HCT116 (cell line): ENCODE data around the gene PNPLA8. TPM values are rescaled to one million over a fixed set of nuclear protein-coding genes. Genes with fewer than 3 reads are reported as not detected.

Experiments used
- ATAC-seq: fragments of 200-7000 bp; cut with Tn5 transposase; 2 replicates; pipeline ENCODE4 v1.9.1; 2020; ENCODE audit warnings: mild to moderate bottlenecking, moderate library complexity
- BruUV-seq: library from RNA; stranded (reverse); fragments of 400-500 nt; replicated peaks from 2 replicates; lab custom pipeline; 2021; lab: Mats Ljungman, UMichigan
- CTCF ChIA-PET: fragments of 300-600 bp; sonication (Branson Sonifier 250); formaldehyde crosslinking; loops from one replicate; lab custom pipeline; 2021; ENCODE audit warnings: antibody characterized with exemption; lab: Charles Lee
- POLR2A ChIA-PET: fragments of 300-600, 350-600 bp; sonication (Branson Sonifier 250); formaldehyde crosslinking; loops from one replicate; lab custom pipeline; 2021; ENCODE audit warnings: antibody characterized with exemption; lab: Charles Lee
- RAD21 ChIA-PET, 2 experiments: fragments of 300-600 bp; sonication (Branson Sonifier 250); formaldehyde crosslinking; loops; one replicate each; lab custom pipeline; 2023; ENCODE audit warnings: low total read pairs in 2 of 2; ENCODE audit not compliant: uncharacterized antibody in 2 of 2, unreplicated experiment in 2 of 2, low non-redundant PET in 1 of 2; lab: Charles Lee
- DNase-seq: peaks from one replicate; pipeline ENCODE4 v3.0.0-alpha.2; 2010; ENCODE audit warnings: low read depth, low spot score
- H2AFZ ChIP-seq: fragments of 200-600 bp; shearing (Covaris generic), sonication (generic); 2 replicates; pipeline ENCODE4 v1.6.1; 2017; ENCODE audit warnings: low read depth, mixed run types, mixed read lengths, antibody characterized with exemption, low read length; ENCODE audit not compliant: poor library complexity, severe bottlenecking
- H3K27ac ChIP-seq: 2 replicates; pipeline ENCODE4 v1.5.1; 2012; ENCODE audit warnings: low read depth, low read length
- H3K27me3 ChIP-seq: fragments of 200-600 bp; sonication (generic); 2 replicates; pipeline ENCODE4 v1.6.1; 2016; ENCODE audit warnings: mixed run types, low read length, mixed read lengths; ENCODE audit not compliant: insufficient read depth
- H3K36me3 ChIP-seq, 2 experiments: fragments of 200-500 bp in 1 of 2; fragments of 200-600 bp in 1 of 2; sonication (Bioruptor generic) in 1 of 2; sonication (generic) in 1 of 2; 2 replicates each; pipeline versions ENCODE4 v1.5.1 to v1.6.1; 2014 to 2016; ENCODE audit warnings: low read length in 2 of 2, inconsistent platforms in 1 of 2, mixed read lengths in 1 of 2, mixed run types in 1 of 2; ENCODE audit not compliant: insufficient read depth in 2 of 2, control insufficient read depth in 1 of 2
- H3K4me1 ChIP-seq, 2 experiments: fragments of 200-600 bp in 1 of 2; sonication (generic) in 1 of 2; 2 replicates each; pipeline versions ENCODE4 v1.5.1 to v1.6.1; 2012 to 2017; ENCODE audit warnings: low read length in 2 of 2, inconsistent platforms in 1 of 2, mild to moderate bottlenecking in 1 of 2, mixed read lengths in 1 of 2, mixed run types in 1 of 2, moderate library complexity in 1 of 2; ENCODE audit not compliant: insufficient read depth in 2 of 2, control insufficient read depth in 1 of 2
- H3K4me2 ChIP-seq: fragments of 200-600 bp; sonication (generic); 2 replicates; pipeline ENCODE4 v1.6.1; 2017; ENCODE audit warnings: mixed run types, low read length, mixed read lengths
- H3K4me3 ChIP-seq, 2 experiments: fragments of 200-600 bp in 1 of 2; sonication (generic) in 1 of 2; replicated peaks in 1 of 2; 2 replicates each; pipeline ENCODE4 v1.5.1; 2011 to 2016; ENCODE audit warnings: low read length in 2 of 2, control low read depth in 1 of 2, low read depth in 1 of 2, mild to moderate bottlenecking in 1 of 2, mixed read lengths in 1 of 2, mixed run types in 1 of 2
- H3K79me2 ChIP-seq: fragments of 200-600 bp; sonication (generic); 2 replicates; pipeline ENCODE4 v1.6.1; 2017; ENCODE audit warnings: mild to moderate bottlenecking, mixed run types, low read length, moderate library complexity, mixed read lengths; ENCODE audit not compliant: insufficient read depth
- H3K9ac ChIP-seq: fragments of 200-600 bp; sonication (generic); 2 replicates; pipeline ENCODE4 v1.6.1; 2016; ENCODE audit warnings: low read length, mixed read lengths
- H3K9me2 ChIP-seq: fragments of 200-600 bp; sonication (generic), shearing (Covaris generic); 2 replicates; pipeline ENCODE4 v1.6.1; 2017; ENCODE audit warnings: mixed run types, mild to moderate bottlenecking, moderate library complexity; ENCODE audit not compliant: insufficient read depth
- H3K9me3 ChIP-seq, 2 experiments: fragments of 200-500 bp in 1 of 2; fragments of 200-600 bp in 1 of 2; sonication (Bioruptor generic) in 1 of 2; sonication (generic) in 1 of 2; 2 replicates each; pipeline ENCODE4 v1.6.1; 2014 to 2017; ENCODE audit warnings: low read length in 2 of 2, mixed read lengths in 2 of 2, inconsistent platforms in 1 of 2, low read depth in 1 of 2, mild to moderate bottlenecking in 1 of 2, mixed run types in 1 of 2, moderate library complexity in 1 of 2; ENCODE audit not compliant: control insufficient read depth in 1 of 2, insufficient read depth in 1 of 2
- H4K20me1 ChIP-seq: fragments of 200-600 bp; sonication (generic), shearing (Covaris generic); 2 replicates; pipeline ENCODE4 v1.6.1; 2017; ENCODE audit warnings: mixed run types, mild to moderate bottlenecking, moderate library complexity; ENCODE audit not compliant: insufficient read depth
- CBX3 ChIP-seq: IDR thresholded peaks from 2 replicates; pipeline ENCODE4 v1.6.1; 2012; ENCODE audit warnings: low read depth
- CEBPB ChIP-seq: IDR thresholded peaks from 2 replicates; pipeline ENCODE4 v1.6.1; 2012; ENCODE audit warnings: low read depth
- EGR1 ChIP-seq: IDR thresholded peaks from 2 replicates; pipeline ENCODE4 v1.6.1; 2012; ENCODE audit warnings: low read depth
- ELF1 ChIP-seq: IDR thresholded peaks from 2 replicates; pipeline ENCODE4 v1.6.1; 2012; ENCODE audit warnings: low read depth, borderline replicate concordance
- EZH2 ChIP-seq: fragments of 200-600 bp; sonication (generic); IDR thresholded peaks from 2 replicates; pipeline ENCODE4 v1.6.1; 2017; ENCODE audit warnings: antibody characterized with exemption, mixed run types
- EZH2phosphoT487 ChIP-seq: fragments of 200-600 bp; IDR thresholded peaks from 2 replicates; pipeline ENCODE4 v1.6.1; 2018; ENCODE audit warnings: antibody characterized with exemption, borderline replicate concordance
- FOSL1 ChIP-seq: IDR thresholded peaks from 2 replicates; pipeline ENCODE4 v1.6.1; 2012; ENCODE audit warnings: low read depth
- JUND ChIP-seq: IDR thresholded peaks from 2 replicates; pipeline ENCODE4 v1.6.1; 2012
- MAX ChIP-seq: IDR thresholded peaks from 2 replicates; pipeline ENCODE4 v1.6.1; 2012
- POLR2A ChIP-seq: IDR thresholded peaks from 2 replicates; pipeline ENCODE4 v1.7.0; 2011; ENCODE audit warnings: borderline replicate concordance; ENCODE audit not compliant: insufficient read depth, insufficient read length; ENCODE audit errors: extremely low read depth
- SIN3A ChIP-seq: IDR thresholded peaks from 2 replicates; pipeline ENCODE4 v1.6.1; 2012; ENCODE audit warnings: low read depth
- SP1 ChIP-seq: IDR thresholded peaks from 2 replicates; pipeline ENCODE4 v1.6.1; 2012; ENCODE audit warnings: low read depth
- TCF7L2 ChIP-seq: IDR thresholded peaks from 2 replicates; pipeline ENCODE4 v1.7.0; 2011; ENCODE audit warnings: borderline replicate concordance, inconsistent platforms; ENCODE audit not compliant: insufficient read depth, insufficient read length; ENCODE audit errors: extremely low read depth
- ZNF274 ChIP-seq: fragments of 200-500 bp; sonication (Bioruptor generic); IDR thresholded peaks from 2 replicates; pipeline ENCODE4 v1.6.1; 2014; ENCODE audit warnings: mild to moderate bottlenecking, low read depth, low read length, inconsistent platforms
- intact Hi-C: fragments of 100-400 bp; cut with micrococcal nuclease; formaldehyde crosslinking; loops from 2 replicates; pipeline ENCODE4 v1.10.0; 2022
- total RNA-seq: library from RNA; stranded (reverse); gene quantifications from one replicate; pipeline ENCODE4 v1.2.1, GENCODE V29; 2021; ENCODE audit not compliant: unreplicated experiment
- TF ChIP-seq, protein P1 (sequence below): IDR thresholded peaks from 2 replicates; pipeline ENCODE4 v1.6.1; 2012; ENCODE audit warnings: low read depth
- TF ChIP-seq, protein P2 (sequence below), 3 experiments: fragments of 200-600 bp in 1 of 3; sonication (generic) in 1 of 3; IDR thresholded peaks in 2 of 3; conservative IDR thresholded peaks in 1 of 3; 2 replicates each; pipeline ENCODE4 v1.5.1; 2012 to 2017; ENCODE audit warnings: low read depth in 2 of 3, low read length in 2 of 3, antibody characterized with exemption in 1 of 3, borderline replicate concordance in 1 of 3, control low read depth in 1 of 3, mild to moderate bottlenecking in 1 of 3, mixed read lengths in 1 of 3, mixed run types in 1 of 3, moderate library complexity in 1 of 3; ENCODE audit not compliant: insufficient read depth in 1 of 3

PNPLA8 gene
- total RNA-seq, 1 experiment from 2014 or later: 12.9 TPM

DNA sequence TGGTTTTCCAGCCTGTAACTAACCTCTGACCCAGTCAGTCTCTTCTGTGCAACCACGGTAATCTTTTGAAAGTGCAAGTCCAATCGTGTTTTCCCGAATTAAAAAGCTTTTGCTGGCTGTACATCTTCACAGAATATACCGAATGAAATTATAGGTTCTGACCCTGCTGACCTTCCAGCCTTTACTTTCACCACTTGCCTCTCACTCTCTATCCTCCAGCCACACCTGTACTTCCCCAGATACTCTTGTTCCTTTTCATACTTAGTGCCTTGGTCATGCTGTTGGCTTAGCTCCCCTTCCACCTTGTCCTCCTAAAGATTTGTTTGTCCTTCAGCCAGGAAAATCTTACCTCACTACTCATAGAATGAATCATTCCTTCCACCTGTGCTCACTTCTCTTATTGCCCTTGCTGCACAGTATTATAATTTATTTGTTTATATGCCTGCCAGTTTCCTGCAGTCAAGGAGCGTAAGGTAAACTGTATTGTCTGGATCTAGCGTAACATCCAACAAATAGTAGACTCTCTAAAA is 2.3 kb upstream of the PNPLA8 start (continued):
- TF ChIP-seq TCF7L2: no peak
- TF ChIP-seq SP1: peak; percentile 85
- TF ChIP-seq CEBPB: peak; percentile 55
- TF ChIP-seq FOSL1: peak; percentile 90
- peak; percentile 94 for TF ChIP-seq JUND
- TF ChIP-seq, protein P1, sequence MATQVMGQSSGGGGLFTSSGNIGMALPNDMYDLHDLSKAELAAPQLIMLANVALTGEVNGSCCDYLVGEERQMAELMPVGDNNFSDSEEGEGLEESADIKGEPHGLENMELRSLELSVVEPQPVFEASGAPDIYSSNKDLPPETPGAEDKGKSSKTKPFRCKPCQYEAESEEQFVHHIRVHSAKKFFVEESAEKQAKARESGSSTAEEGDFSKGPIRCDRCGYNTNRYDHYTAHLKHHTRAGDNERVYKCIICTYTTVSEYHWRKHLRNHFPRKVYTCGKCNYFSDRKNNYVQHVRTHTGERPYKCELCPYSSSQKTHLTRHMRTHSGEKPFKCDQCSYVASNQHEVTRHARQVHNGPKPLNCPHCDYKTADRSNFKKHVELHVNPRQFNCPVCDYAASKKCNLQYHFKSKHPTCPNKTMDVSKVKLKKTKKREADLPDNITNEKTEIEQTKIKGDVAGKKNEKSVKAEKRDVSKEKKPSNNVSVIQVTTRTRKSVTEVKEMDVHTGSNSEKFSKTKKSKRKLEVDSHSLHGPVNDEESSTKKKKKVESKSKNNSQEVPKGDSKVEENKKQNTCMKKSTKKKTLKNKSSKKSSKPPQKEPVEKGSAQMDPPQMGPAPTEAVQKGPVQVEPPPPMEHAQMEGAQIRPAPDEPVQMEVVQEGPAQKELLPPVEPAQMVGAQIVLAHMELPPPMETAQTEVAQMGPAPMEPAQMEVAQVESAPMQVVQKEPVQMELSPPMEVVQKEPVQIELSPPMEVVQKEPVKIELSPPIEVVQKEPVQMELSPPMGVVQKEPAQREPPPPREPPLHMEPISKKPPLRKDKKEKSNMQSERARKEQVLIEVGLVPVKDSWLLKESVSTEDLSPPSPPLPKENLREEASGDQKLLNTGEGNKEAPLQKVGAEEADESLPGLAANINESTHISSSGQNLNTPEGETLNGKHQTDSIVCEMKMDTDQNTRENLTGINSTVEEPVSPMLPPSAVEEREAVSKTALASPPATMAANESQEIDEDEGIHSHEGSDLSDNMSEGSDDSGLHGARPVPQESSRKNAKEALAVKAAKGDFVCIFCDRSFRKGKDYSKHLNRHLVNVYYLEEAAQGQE: no peak
- no peak for TF ChIP-seq EZH2
- TF ChIP-seq ELF1: no peak
- TF ChIP-seq EGR1: peak; percentile 51
- TF ChIP-seq POLR2A: no peak
- no peak for TF ChIP-seq EZH2phosphoT487

GRCh38 chr7:108526768-108527017 is 758 bp upstream of the PNPLA8 start:
- no peak for ATAC-seq
- Histone ChIP-seq H3K79me2 (peaks cover 8% of the 10 kb centered on the region), H3K4me3 (peak overlapping the region; percentile 73 to 78), H3K27me3 (no peaks in the 10 kb centered on the region), H3K36me3 (no peaks in the 10 kb centered on the region), H3K9ac (peak overlapping the region; percentile 71), H4K20me1 (no peaks in the 10 kb centered on the region), H3K27ac (peak overlapping the region; percentile 69), H2AFZ (no peak overlapping the region), H3K9me3 (no peaks in the 10 kb centered on the region), H3K4me1 (peaks cover 6 to 24% of the 10 kb centered on the region in 2 experiments; a peak in 3 of 4 replicates), H3K4me2 (peak overlapping the region; percentile 79), H3K9me2 (no peaks in the 10 kb centered on the region)
- no peak for DNase-seq
- intact Hi-C loops: loop anchor here (5.0 kb wide), 1 partner anchor 41 kb away; the partner anchor contains the start of genes DNAJB9 and THAP5
- BruUV-seq: TSS peak; percentile 93
- CTCF ChIA-PET: no interaction called here
- RAD21 ChIA-PET: no interaction called here
- POLR2A ChIA-PET: interaction anchor here (1.1 to 1.9 kb wide), 2 partner anchors 43 to 65 kb away, joined by 3 to 9 read pairs; partner anchors contain the start of genes DNAJB9 and THAP5
- TF ChIP-seq EGR1 (no peak), ZNF274 (no peak), MAX (no peak), SIN3A (no peak), TCF7L2 (no peak), CBX3 (no peak), POLR2A (no peak)
- TF ChIP-seq, protein P1: no peak
- TF ChIP-seq, protein P2, sequence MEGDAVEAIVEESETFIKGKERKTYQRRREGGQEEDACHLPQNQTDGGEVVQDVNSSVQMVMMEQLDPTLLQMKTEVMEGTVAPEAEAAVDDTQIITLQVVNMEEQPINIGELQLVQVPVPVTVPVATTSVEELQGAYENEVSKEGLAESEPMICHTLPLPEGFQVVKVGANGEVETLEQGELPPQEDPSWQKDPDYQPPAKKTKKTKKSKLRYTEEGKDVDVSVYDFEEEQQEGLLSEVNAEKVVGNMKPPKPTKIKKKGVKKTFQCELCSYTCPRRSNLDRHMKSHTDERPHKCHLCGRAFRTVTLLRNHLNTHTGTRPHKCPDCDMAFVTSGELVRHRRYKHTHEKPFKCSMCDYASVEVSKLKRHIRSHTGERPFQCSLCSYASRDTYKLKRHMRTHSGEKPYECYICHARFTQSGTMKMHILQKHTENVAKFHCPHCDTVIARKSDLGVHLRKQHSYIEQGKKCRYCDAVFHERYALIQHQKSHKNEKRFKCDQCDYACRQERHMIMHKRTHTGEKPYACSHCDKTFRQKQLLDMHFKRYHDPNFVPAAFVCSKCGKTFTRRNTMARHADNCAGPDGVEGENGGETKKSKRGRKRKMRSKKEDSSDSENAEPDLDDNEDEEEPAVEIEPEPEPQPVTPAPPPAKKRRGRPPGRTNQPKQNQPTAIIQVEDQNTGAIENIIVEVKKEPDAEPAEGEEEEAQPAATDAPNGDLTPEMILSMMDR (IDR thresholded peaks at IDR 0.05 in 2 of 3, conservative IDR thresholded peaks at IDR 0.05 in 1 of 3; ENCODE audit: borderline replicate concordance in 1 of 3, insufficient read depth in 1 of 3, low read depth in 2 of 3, low read length in 2 of 3): no peak
